WTC11 (cell line): ENCODE data around the gene DYSF. TPM values are rescaled to one million over a fixed set of nuclear protein-coding genes. Genes with fewer than 3 reads are reported as not detected.

ENCODE experiments used
- ATAC-seq: fragments of 200-7000 bp; cut with Tn5 transposase; 2 replicates; pipeline ENCODE4 v1.10.0; 2021; ENCODE audit warnings: mild to moderate bottlenecking, moderate library complexity
- CTCF ChIA-PET: fragments of 300-600 bp; sonication (Branson Sonifier 250); formaldehyde crosslinking; loops from one replicate; lab custom pipeline; 2021; ENCODE audit warnings: antibody characterized with exemption; lab: Charles Lee
- POLR2A ChIA-PET: fragments of 350-600 bp; sonication (Branson Sonifier 250); formaldehyde crosslinking; loops from one replicate; lab custom pipeline; 2021; ENCODE audit warnings: antibody characterized with exemption; lab: Charles Lee
- DNase-seq: peaks from one replicate; pipeline ENCODE4 v3.0.0; 2021; ENCODE audit warnings: low spot score
- H3K27ac Mint-ChIP-seq: 2 replicates; pipeline ENCODE4 v1.8.0; 2021; ENCODE audit warnings: mixed read lengths
- H3K27me3 Mint-ChIP-seq: 2 replicates; pipeline ENCODE4 v1.8.0; 2021; ENCODE audit warnings: low read depth, mild to moderate bottlenecking, moderate library complexity, mixed read lengths
- H3K36me3 Mint-ChIP-seq: 2 replicates; pipeline ENCODE4 v1.8.0; 2021; ENCODE audit warnings: mixed read lengths
- H3K4me1 Mint-ChIP-seq: 2 replicates; pipeline ENCODE4 v1.8.0; 2022; ENCODE audit warnings: mixed read lengths
- H3K4me3 Mint-ChIP-seq: 2 replicates; pipeline ENCODE4 v1.8.0; 2021; ENCODE audit warnings: mild to moderate bottlenecking, moderate library complexity, mixed read lengths
- H3K9me3 Mint-ChIP-seq: 2 replicates; pipeline ENCODE4 v1.8.0; 2021; ENCODE audit warnings: mixed read lengths
- ATF6 ChIP-seq: sonication (generic); formaldehyde crosslinking; IDR thresholded peaks from 2 replicates; pipeline ENCODE4 v1.8.1; 2023; ENCODE audit warnings: mild to moderate bottlenecking, missing genetic modification reagents
- E2F4 ChIP-seq: sonication (generic); formaldehyde crosslinking; IDR thresholded peaks from 2 replicates; pipeline ENCODE4 v1.8.1; 2022; ENCODE audit warnings: low read depth, mild to moderate bottlenecking, moderate library complexity, missing genetic modification reagents, borderline replicate concordance
- ESRRA ChIP-seq: sonication (generic); formaldehyde crosslinking; IDR thresholded peaks from 2 replicates; pipeline ENCODE4 v1.8.1; 2022; ENCODE audit warnings: mild to moderate bottlenecking, missing genetic modification reagents, borderline replicate concordance
- FOXP4 ChIP-seq: sonication (generic); formaldehyde crosslinking; IDR thresholded peaks from 2 replicates; pipeline ENCODE4 v1.8.0; 2022; ENCODE audit warnings: mild to moderate bottlenecking, missing genetic modification reagents
- GTF2I ChIP-seq: fragments of 250-450 bp; sonication (Bioruptor Pico); conservative IDR thresholded peaks from 2 replicates; pipeline ENCODE4 v1.4.0; 2021; ENCODE audit warnings: mild to moderate bottlenecking
- HMGXB4 ChIP-seq: sonication (generic); formaldehyde crosslinking; IDR thresholded peaks from 2 replicates; pipeline ENCODE4 v1.8.1; 2023; ENCODE audit warnings: mild to moderate bottlenecking, moderate library complexity, missing genetic modification reagents
- MAX ChIP-seq: sonication (generic); formaldehyde crosslinking; IDR thresholded peaks from 2 replicates; pipeline ENCODE4 v1.8.0; 2022; ENCODE audit warnings: mild to moderate bottlenecking, missing genetic modification reagents
- OVOL2 ChIP-seq: fragments of 250-450 bp; sonication (Bioruptor Pico); IDR thresholded peaks from 2 replicates; pipeline ENCODE4 v1.9.0; 2021; ENCODE audit warnings: mild to moderate bottlenecking, borderline replicate concordance
- PREB ChIP-seq: sonication (generic); formaldehyde crosslinking; IDR thresholded peaks from 2 replicates; pipeline ENCODE4 v1.8.1; 2022; ENCODE audit warnings: mild to moderate bottlenecking, missing genetic modification reagents, moderate library complexity, borderline replicate concordance
- RELA ChIP-seq: sonication (generic); formaldehyde crosslinking; IDR thresholded peaks from 2 replicates; pipeline ENCODE4 v1.8.1; 2022; ENCODE audit warnings: missing genetic modification reagents, mild to moderate bottlenecking, borderline replicate concordance
- USF2 ChIP-seq: sonication (generic); formaldehyde crosslinking; IDR thresholded peaks from 2 replicates; pipeline ENCODE4 v1.8.1; 2023; ENCODE audit warnings: mild to moderate bottlenecking, missing genetic modification reagents, moderate library complexity
- ZMAT4 ChIP-seq: fragments of 250-450 bp; sonication (Bioruptor Pico); IDR thresholded peaks from 2 replicates; pipeline ENCODE4 v1.9.0; 2021; ENCODE audit warnings: mild to moderate bottlenecking
- ZNF219 ChIP-seq: sonication (generic); formaldehyde crosslinking; IDR thresholded peaks from 2 replicates; pipeline ENCODE4 v1.8.0; 2023; ENCODE audit warnings: missing genetic modification reagents, mild to moderate bottlenecking, borderline replicate concordance
- ZNF232 ChIP-seq: sonication (generic); formaldehyde crosslinking; IDR thresholded peaks from 2 replicates; pipeline ENCODE4 v1.8.0; 2022; ENCODE audit warnings: mild to moderate bottlenecking, missing genetic modification reagents
- ZNF425 ChIP-seq: fragments of 250-450 bp; sonication (Bioruptor Pico); conservative IDR thresholded peaks from 2 replicates; pipeline ENCODE4 v1.9.0; 2021; ENCODE audit warnings: mild to moderate bottlenecking
- total RNA-seq: library from RNA; stranded (reverse); gene quantifications from 3 replicates; pipeline ENCODE4 v1.2.3, GENCODE V29; 2021

DYSF gene
- total RNA-seq, 1 experiment from 2014 or later, result 14.8 TPM

- POLR2A ChIA-PET, result no interaction called here
These were observed 252.0 kb downstream of the DYSF start for GRCh38 chr2:71705171-71705960.

More at GRCh38 chr2:71705171-71705960, 252.0 kb downstream of the DYSF start:
- Mint-ChIP-seq H3K9me3 (no peaks in the 10 kb centered on the region), H3K4me1 (no peaks in the 10 kb centered on the region), H3K27ac (no peak overlapping the region), H3K4me3 (no peak overlapping the region), H3K36me3 (no peaks in the 10 kb centered on the region), H3K27me3 (no peaks in the 10 kb centered on the region)
- TF ChIP-seq ATF6 (CRISPR knock-in tag) (no peak), ESRRA (CRISPR knock-in tag) (no peak), FOXP4 (CRISPR knock-in tag) (no peak), ZNF219 (no peak), ZMAT4 (no peak), USF2 (CRISPR knock-in tag) (no peak), ZNF425 (CRISPR knock-in tag) (no peak), PREB (CRISPR knock-in tag) (no peak), GTF2I (CRISPR knock-in tag) (no peak), ZNF232 (CRISPR knock-in tag) (no peak), E2F4 (no peak), HMGXB4 (CRISPR knock-in tag) (no peak), OVOL2 (no peak), RELA (CRISPR knock-in tag) (no peak), MAX (CRISPR knock-in tag) (no peak)
- DNase-seq (no peak), ATAC-seq (no peak)
- CTCF ChIA-PET, result interaction anchor here (0.5 to 1.4 kb wide), 3 partner anchors 12 to 400 kb away, joined by 3 to 4 read pairs (median 4); no protein-coding TSS in a partner anchor
